HG02870 (cell line): Measurements from ENCODE around the gene GRAMD1B.

Experiments
- ATAC-seq: cut with Tn5 transposase; IDR thresholded peaks from one replicate; pipeline ENCODE4 v1.9.1; 2021; ENCODE audit warnings: mild to moderate bottlenecking, moderate library complexity; ENCODE audit not compliant: unreplicated experiment

GRAMD1B gene

DNA sequence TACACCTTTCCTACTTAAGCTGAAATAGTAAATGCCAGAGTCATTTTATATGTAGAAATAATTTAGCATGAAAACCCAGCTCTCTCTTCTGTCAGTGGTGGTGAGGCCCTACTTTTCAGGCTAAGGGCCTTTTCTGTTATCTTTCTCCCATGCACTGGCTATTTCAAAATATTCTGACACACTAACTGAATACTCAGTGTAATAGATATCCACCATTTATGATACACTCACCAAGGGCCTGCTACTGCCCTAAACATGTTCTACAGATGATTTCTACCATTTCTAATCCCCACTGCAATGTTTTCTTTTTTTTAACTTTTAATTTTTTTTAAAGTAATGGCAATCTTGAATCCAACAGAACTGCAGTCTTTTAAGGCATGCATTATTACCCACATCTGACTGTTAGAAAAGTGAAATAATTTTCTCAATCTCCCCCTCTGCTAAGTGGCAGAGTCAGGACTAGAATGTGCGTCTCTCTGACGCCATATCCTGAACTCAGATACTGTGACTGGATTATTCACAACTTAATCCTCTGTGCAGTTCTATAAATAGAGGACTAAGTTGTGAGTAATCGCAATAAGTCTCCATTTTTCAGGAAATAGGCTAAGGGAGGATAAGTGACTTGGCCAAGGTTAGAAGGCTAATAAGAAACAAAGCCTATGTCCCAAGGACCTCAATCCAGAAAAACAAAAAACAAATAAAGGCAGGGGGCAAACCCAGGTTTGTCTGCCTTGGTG, 44.0 kb downstream of the GRAMD1B start:
- no peak for ATAC-seq

DNA sequence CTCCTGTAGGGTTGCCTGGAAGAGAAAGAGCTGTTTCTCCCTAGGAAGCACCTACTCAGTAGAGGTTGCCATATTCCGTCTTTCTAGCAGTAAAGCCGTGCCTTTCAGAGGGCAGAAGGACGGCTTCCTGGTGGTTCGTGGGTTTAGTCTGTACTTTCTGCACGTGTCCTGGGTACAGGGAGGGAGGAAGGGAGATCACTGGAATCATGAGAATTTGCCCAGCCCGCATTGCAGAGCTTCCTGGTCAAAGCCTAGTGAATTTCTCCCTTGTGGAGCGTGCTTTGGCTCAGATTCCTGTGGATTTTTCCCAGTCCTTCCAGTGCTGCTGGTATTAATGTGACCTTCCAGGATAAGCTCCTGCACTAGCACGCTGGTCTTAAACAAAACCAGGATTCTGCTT, 44.9 kb downstream of the GRAMD1B start:
- ATAC-seq: no peak

DNA sequence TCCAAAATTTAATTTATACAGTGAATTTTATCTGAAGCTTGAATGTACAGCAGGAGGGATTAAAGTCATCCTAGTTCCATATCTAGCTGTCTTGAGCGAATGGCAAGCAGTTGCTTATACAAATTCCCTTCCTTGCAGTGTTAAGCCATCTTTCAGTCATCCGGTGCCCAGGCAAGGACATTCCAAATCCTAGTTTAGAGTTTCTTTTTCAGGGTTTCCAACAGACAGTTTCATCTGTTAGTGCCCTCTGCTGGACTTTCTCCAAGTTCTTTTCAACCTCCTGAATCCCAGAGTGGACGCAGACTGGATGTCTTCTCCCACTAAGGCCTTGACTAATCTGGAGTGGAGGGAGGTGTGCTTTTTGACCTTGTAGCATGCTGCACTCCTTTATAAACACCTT, 45.4 kb downstream of the GRAMD1B start:
- ATAC-seq: no peak

DNA sequence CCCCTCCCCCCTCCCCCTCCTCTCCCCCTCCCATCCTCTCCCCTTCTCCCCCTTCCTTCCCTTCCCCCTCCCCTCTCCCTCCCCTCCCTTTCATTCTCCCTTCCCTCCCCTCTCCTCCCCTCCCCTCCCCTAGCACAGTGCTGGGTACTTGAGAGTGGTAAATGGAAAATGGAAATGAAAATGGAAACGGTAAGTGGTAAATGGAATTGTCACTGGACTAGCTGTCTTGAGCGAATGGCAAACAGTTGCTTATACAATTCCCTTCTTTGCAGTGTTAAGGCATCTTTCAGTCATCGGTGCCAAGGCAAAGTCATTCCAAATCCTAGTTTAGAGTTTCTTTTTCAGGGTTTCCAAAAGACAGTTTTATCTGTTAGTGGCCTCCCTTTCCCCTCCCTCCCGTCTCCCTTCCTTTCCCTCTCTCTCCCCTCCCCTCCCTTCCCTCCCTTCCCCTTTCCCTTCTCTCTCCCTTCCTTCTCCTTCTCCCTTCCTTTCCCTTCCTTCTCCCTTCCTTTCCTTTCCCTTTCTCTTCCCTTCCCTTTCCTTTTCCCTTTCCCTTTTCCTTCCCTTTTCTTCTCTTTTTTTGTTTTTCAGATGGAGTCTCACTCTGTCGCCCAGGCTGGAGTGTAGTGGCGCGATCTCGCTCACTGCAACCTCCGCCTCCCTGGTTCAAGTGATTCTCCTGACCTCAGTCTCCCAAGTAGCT, 47.3 kb downstream of the GRAMD1B start:
- ATAC-seq: no peak

DNA sequence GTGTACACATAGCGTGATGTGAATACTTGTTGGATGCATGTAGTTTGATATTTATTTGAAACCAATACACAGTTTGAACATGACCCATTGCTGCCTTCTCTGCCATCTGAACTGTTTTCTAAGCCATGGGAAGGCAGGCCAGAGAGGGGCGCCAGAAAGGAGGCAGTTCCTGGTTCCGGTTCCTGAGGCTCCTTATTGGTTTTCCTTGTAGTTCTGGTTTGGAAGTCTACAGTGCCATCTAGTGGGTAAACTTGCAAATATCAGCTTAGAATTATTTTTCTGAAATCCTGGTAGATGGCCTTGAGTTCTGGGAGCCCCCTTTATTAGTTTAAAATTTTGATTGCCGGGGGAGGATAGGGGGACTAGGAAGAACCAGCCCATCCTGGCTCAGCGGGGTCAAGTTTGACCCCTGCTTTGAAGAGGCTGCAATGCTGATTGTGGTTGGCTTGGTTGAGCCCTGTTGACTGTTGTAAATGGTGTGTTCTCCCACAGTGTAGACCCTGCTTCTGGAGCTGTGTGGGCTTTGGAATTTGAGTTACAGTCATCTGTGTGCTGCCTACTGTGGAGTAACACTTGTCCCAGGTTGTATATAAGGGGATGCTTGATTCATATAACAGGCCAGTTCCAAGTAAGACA, 48.4 kb downstream of the GRAMD1B start:
- ATAC-seq: no peak

DNA sequence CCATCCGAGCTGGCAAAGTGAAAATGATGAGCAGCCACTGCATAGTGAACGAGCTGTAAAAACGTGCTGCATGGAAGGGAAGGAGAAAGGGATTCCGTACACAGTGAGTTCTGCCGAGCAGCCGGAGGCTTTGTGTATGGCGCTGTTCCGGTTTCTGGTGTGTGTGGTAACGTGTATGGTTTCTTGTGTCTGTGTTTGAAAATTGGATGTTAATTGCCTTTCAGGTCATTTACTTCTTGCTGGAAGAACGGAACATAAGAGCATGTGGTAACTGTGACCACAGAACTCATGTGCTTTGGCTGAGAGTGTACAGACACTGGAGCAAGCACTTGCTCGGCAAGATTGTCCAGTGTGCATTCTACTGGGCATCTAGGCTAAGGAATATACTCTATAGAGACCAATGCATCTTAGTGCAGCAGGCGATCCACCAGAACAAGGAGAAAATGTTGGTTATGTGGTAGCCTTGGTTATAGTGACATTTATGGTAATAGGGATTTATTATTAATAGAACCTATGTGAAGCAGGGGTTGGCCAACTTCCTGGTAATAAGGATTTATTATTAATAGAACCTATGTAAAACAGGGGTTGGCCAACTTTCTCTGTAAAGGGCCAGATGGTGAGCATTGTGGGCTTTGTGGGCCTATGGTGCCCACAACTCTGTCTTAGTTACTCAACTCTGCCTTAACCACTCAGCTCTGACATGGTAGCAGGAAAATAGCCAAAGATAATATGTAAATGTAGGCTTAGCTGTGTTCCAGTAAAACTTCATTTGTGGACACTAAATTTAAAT, 49.2 kb downstream of the GRAMD1B start:
- ATAC-seq: peak; percentile 48

DNA sequence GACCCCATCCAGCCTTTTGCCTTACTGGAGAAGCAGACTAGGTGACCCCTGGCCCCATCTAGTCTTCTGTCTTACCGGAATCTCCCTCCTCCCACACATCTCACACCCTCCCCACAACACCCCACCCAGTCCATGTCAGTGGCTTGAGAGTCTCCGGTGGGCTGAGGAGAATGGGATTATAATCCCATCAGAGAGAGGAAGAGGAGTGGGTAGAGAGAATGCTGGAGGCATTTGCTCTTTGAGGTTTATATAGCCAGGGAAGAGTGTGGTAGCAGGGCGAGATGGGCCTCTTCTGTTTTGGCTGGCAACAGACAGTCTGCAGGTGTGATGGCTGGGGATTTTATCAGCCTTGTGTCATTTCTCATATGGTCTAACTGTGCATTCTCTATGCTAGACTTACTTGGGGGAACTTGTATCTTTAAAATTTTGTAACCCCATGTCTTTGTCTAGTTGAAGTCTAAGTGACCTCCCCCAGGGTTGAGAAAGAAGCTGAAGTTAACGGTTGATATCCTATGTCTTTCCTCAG, 50.3 kb downstream of the GRAMD1B start:
- ATAC-seq: peak; percentile 34

DNA sequence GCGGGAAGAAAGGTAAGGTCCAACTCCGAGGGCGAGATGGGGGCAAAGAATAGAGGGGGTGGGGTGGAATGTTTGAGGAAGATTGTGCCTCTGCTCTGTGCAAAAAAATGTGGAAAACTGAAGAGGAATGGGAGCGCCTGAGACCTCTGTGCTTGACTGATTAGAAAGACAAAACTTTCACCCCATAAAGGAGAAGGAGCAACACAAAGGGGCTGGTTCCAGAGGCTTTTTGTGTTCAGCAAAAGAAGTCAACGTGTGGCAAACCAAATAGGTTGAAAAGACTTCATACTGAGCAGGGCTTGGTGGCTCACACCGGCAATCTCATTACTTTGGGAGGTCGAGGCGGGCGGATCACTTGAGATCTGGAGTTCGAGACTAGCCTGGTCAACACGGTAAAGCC, 50.8 kb downstream of the GRAMD1B start:
- no peak for ATAC-seq

DNA sequence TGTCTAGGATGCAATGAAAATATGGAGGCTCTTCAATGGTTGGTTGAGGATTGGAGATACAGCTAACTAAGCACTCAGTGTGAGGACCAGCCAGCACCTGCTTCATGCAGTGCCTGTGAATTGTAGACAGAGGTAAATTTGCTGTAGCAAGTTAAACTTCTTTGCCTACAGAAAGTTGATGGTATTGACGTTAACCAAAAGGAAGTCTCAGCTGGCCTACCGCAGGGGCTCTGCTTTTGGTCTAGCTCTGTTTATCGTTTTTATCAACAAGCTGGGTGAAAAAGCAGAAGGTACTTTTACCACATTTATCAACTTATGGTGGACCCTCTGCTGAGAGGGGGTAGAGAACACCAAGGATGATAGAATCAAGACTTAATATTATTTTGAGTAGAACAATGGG, 51.6 kb downstream of the GRAMD1B start:
- ATAC-seq: no peak

DNA sequence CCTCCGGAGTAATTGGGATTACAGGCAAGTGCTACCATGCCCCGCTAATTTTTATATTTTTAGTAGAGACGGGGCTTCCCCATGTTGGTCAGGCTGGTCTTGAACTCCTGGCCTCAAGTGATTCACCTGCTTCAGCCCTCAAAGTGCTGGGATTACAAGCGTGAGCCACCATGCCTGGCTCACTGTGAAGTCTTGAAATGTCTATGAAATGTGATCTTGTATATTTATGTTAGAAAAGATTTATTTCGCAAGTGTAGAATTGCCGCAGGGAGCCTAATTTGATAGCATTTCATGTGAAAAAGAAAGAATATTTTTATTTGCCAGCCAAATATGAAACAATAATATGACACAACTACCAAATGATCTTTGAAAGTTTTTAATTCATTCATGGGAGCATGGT, 52.1 kb downstream of the GRAMD1B start:
- no peak for ATAC-seq

DNA sequence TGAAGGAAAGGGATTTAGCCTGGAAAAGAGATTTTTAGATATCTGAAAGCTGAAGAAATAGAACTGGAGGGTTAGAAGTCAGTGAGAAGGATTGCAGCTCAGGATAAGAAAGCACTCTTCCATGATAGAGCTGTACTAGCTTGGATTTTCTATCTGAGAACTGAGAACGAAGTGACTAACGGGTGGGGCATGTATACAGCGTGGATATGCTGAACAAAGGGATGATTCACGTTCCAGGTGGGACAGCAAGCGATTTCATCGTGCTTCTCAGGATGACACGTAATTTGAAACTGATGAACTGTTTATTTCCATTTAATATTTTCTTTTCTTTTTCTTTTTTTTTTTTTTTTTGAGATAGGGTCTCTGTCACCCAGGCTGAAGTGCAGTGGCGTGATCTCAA, 53.0 kb downstream of the GRAMD1B start:
- ATAC-seq: no peak

DNA sequence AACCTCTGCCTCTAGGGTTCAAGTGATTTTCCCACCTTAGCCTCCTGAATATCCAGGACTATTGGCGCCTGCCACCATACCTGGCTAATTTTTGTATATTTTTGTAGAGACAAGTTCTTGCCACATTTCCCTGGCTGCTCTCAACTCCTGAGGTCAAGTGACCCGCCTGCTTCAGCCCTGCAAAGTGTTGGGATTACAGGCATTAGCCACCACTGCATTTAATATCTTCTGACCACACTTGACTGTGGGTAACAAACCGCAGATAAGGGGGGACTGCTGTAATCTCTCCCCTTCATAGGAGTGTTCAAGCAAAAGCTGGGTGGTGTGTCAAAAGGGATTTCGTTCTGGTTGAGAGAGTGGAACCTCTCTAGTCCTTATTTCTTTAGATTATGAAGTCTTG, 53.4 kb downstream of the GRAMD1B start:
- ATAC-seq: no peak

DNA sequence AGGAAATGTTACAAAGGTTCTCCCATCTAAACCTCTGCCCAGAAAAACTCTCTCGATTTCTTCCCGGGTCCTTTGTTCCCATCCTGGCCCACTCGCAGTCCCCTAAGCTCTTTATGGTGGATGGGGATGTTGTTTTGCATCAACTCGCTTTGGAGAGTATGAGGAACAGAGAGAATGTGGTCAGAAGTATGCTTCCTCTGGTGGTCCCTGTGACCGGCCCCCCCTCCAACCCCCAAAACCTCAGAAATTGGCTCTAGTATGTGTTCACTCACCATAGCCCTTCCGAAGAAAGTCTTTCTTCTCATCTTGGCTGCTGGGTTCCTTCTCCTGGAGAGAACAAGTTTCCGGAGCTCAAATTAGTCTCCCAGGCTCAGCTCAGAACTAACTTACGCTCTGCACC, 54.4 kb downstream of the GRAMD1B start:
- ATAC-seq: peak; percentile 44

DNA sequence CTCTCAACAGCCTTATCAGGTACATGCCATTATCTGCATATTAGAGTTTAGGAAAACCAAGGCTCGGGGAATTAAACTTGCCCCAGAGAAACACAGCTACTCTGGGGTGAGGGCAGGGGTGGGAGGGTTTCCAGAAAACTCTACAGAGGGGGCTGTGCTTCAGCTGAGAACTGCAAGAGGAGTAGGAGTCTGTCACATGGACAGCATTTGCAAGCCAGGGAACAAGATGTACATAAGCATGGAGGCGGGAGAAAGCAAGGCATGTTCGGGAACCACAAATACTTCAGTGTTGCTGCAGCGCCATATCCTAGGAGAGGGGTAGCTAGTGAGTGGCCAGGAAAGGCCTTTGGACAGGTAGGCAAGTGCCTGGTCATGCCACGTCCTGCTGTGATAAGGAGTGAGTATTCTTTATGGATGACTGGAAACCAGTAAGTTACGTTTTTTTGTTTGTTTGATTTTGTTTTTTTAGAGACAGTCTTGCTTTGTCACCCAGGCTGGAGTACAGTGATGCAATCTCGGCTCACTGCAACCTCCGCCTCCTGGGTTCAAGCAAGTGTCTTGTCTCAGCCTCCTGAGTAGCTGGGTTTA, 57.2 kb downstream of the GRAMD1B start:
- no peak for ATAC-seq

DNA sequence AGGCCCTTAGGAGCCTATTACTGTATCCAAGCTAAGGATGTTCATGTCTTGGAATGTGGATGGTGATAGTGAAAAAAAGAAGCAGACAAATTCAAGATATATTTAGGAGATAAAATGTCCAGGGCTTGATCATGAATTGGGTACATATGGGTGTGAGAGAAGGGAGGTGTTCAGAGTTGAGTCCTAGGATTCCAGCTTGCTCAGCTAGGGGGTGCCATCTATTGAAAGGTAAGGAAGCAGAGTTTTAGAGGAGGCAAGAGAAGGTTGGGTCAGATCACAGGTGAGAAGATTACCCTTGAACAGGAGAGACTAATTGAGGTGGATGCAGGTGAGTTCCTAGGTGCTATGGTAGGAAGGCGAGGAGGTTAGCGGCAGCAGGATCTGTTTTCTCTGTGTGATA, 60.5 kb downstream of the GRAMD1B start:
- ATAC-seq: no peak

DNA sequence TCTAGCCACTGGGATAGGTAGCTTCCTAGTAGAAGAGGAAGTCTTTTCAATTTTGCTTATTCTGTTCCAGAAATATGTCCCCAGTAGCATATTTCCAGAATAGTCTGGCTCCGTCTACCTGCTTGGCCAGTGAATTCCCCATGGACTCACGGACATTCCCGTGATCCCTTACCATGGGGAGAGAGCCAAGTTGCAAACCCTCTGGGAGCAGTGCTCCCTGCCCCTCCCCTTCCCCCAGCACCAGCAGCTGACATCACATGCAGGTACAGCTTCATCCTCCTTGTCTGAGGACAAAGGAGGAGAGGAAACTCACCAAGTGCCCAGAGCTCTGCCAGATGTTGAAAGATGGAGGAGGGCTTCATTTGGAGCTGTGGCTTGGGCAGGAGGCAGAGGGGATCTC, 61.2 kb downstream of the GRAMD1B start:
- ATAC-seq: no peak

DNA sequence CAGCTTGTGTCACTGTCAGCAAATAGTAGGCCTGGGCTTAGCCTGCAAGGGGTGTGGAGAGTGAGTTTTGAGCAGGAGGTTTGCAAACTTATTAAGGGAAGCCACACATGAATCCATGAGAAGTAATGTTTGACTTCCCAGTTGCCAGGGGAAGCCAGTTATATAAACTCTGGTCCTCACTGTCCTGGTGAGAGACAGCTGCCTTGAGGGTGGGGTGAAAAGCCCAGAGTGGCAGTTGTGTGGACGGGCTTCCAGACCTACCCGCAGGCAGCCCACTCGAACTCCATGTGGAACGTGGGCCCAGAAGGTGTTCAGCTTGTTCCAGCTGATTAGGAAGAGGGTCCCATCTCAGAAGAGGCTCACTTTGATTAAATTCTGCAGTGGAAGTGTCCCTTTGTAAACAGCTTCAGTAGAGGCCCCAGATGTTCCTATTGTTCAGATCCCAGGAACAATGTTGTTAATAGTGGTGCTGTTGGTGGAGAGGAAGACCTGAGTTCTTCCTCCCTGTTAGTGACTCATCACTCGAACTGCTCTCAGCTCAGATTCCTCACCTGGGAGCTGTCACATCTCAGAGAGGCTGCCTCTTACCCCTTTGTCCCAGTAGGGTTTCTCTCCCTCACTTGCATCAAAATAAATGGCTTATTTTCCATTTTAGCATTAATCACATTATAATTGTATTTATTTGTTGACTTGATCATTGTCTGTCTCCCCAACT, 63.4 kb downstream of the GRAMD1B start:
- ATAC-seq: no peak

DNA sequence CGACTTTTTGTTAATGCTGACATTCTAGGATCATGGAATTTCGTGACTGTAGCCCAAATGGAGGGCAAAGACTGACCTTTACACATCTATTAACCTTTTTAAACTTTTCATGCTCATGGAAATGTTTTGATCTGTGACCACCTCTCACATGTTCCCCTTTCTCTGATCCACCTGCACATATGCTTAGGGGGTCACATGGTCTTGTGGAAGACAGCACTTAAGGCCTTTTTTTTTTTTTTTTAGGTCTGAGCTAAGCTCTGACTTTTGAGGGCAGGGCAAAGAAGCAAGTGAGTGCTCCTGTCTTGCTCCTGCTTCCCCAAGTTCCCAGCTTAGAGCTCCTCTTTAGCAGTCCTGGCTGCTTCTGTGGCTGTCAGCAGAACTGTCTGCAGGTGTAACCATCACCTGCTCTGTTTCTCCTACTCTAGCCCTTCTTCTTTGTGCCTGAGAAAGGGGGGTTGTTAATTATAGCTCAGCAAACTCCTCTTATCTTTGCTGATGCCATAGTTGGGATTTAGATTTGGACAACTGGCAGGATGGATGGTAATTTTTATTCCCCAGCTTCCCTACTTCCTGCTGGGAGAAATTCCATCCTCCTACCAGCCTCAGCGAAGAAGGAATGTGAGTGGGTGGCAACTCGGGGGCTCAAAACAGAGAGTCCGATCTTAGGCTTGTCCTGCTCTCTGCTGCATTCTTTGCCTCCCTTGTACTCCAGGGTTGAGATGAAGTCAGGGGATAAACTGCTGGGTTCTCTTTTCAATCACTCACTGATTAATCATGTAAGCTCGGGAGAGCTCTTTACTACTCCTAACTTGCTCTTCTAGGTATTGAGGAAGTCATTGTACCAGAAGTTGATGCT, 64.4 kb downstream of the GRAMD1B start:
- no peak for ATAC-seq

DNA sequence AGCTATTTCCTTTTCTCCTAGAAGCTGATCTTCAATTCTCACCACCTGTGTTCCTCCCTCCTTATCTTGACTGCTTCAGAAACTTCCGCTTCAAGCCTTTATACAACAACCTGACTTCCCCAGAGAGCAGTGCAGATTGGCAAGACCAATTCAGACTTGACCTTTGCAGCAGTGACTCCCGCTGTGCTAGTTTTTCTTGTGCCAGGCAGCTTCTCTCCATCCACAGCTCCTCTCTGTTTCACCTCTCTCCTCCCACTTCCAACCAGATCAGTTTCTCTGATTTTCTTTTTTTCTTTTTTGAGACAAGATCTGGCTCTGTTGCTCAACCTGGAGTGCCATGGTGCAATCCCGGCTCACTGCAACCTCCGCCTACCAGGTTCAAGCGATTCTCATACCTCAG, 74.3 kb downstream of the GRAMD1B start:
- ATAC-seq: no peak
